GM12865 (cell line): Measurements from ENCODE around the gene SEMG2.
A peak's percentile ranks its signal among the peaks of the same experiment; 100 is the strongest.

Experiments
- DNase-seq: peaks from one replicate; pipeline ENCODE4 v3.0.0; 2010; ENCODE audit warnings: low read depth
- H3K4me3 ChIP-seq: 2 replicates; pipeline ENCODE4 v1.5.1; 2011; ENCODE audit warnings: mild to moderate bottlenecking, low read depth, low read length, control low read depth
- TF ChIP-seq, protein P1 (sequence below): IDR thresholded peaks from 2 replicates; pipeline ENCODE4 v1.5.1; 2011; ENCODE audit warnings: low read length, control low read depth, low read depth, inconsistent platforms; ENCODE audit not compliant: insufficient read depth; ENCODE audit errors: missing control alignments

SEMG2 gene

DNA sequence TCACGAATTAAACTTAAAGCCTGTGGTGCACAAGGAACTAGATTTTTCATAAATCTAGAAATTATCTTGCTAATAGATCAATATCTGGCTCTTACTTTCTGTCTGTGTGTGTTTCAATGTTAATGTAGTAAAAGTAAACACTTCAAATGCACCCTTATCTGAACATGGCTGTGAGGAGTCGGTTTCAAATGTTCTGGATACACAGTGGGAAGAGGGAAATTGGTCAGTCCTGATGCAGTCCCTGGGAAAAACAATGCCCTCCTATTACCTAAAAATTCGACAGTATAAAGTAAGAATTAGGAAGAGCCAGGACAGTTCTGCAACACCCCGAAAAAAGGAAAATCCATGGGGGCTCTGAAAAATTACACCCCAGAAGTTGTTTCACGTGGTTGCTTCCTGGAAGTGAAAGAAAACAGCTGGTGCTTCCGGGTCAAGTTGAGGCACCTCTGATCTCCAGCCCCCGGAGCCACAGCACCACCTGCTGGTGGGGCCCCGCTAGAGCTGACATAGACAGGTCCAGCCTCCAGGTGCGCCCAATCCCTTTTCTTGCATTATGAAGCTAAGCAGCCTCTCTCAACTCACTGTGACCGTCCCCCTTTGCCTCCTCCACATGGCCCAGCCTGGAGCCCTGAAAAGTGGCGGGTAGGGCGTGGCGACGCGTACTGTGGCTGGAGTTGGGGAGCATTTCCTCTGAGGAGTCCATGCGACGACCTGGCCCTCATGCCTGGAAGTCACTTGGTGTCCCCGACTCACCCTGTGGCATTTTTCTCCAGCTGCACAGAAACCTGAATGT, 8.3 kb downstream of the SEMG2 start:
- DNase-seq: peak; percentile 46
- TF ChIP-seq, protein P1, sequence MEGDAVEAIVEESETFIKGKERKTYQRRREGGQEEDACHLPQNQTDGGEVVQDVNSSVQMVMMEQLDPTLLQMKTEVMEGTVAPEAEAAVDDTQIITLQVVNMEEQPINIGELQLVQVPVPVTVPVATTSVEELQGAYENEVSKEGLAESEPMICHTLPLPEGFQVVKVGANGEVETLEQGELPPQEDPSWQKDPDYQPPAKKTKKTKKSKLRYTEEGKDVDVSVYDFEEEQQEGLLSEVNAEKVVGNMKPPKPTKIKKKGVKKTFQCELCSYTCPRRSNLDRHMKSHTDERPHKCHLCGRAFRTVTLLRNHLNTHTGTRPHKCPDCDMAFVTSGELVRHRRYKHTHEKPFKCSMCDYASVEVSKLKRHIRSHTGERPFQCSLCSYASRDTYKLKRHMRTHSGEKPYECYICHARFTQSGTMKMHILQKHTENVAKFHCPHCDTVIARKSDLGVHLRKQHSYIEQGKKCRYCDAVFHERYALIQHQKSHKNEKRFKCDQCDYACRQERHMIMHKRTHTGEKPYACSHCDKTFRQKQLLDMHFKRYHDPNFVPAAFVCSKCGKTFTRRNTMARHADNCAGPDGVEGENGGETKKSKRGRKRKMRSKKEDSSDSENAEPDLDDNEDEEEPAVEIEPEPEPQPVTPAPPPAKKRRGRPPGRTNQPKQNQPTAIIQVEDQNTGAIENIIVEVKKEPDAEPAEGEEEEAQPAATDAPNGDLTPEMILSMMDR: peak; percentile 49
- no peak overlapping the region for H3K4me3 ChIP-seq

DNA sequence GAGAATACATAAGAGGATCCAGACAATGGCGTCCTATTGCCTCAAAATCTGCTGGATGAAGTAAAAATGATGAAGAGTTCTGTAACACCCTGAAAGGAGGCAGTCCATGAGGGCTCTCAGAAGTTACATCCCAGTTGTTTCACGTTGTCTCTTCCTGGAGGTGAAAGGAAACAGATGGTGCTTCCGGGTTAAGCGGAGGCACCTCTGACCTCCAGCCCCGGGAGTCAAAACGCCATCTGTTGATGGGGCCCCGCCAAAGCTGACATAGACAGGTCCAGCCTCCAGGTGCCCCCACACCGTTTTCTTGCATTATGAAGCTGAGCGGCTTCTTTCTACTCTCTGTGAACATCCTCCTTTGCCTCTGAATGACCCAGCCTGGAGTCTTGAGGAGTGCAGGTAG, 9.5 kb downstream of the SEMG2 start:
- DNase-seq: no peak
- H3K4me3 ChIP-seq: no peak overlapping the region
- TF ChIP-seq, protein P1: no peak

DNA sequence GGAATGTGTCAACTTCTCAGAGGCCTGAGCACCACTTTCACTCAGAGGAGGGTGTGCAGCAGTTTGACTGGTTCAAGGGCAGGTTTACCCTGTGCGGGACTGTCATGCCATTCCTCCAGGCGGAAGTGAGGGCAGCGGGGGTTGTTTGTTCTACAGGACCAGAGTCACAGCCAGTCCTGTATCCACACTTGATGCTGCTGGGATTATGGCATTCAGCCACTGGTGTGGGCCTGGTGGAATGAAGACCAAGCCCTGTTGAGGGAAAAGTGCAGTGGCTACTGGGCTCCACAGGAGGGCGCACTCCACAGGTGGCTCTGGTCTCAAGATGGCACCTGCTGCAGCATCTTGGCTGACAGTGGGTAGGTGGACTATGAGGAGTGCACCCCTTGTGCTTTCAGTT, 14.8 kb downstream of the SEMG2 start:
- DNase-seq: peak; percentile 18
- no peak overlapping the region for H3K4me3 ChIP-seq
- TF ChIP-seq, protein P1: peak; percentile 48

DNA sequence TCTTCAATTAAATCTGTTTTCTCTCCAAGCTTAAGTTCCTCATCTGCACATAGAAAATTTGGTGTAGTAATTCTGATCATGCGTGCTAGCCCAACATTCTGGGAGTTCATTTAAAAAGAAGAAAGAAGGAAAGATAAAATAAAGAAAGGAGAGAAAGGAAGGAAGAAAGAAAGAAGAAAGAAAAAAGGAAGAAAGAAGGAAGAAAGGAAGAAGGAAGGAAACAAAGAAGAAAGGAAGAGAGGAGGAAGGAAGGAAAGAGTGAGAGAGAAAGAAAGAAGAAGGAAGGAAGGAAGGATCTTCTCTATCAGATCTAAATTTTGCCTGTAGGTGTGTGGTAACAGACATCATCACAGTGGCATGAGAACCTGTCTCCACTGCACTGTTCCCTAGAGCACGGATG, 17.0 kb downstream of the SEMG2 start:
- DNase-seq: no peak
- TF ChIP-seq, protein P1: no peak
- H3K4me3 ChIP-seq: no peak overlapping the region

GRCh38 chr20:45246109-45246508, 24.9 kb downstream of the SEMG2 start:
- TF ChIP-seq, protein P1: no peak
- no peak overlapping the region for H3K4me3 ChIP-seq
- no peak for DNase-seq

GRCh38 chr20:45247865-45248264, 26.7 kb downstream of the SEMG2 start:
- DNase-seq: no peak
- TF ChIP-seq, protein P1: no peak
- H3K4me3 ChIP-seq: no peak overlapping the region

DNA sequence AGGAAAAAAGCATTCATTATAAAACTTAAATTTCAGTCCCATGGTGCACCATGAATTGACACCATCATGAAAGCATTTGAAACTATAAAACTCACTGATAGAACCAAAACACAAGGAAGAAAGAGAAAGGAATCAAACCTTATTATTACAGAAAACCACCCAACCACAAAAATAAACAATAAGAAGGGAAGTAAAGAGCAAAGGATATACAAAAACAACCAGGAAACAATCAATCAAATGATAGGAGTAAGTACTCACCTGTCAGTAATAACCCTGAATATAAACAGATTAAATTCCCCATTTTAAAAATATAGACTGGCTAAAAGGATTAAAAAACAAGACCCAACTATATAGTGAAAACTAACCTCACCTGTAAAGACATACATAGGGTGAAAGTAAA, 27.4 kb downstream of the SEMG2 start:
- DNase-seq: no peak
- H3K4me3 ChIP-seq: no peak overlapping the region
- TF ChIP-seq, protein P1: no peak
